22Rv1 (cell line): Measurements from ENCODE around the gene C3orf80.

Source experiments
- ZFX ChIP-seq: fragments of 450-650 bp; IDR thresholded peaks from 2 replicates; pipeline ENCODE4 v1.6.1; 2017; ENCODE audit warnings: antibody characterized with exemption, borderline replicate concordance
- TF ChIP-seq, protein P1 (sequence below): fragments of 450-650 bp; IDR thresholded peaks from 2 replicates; pipeline ENCODE4 v1.5.1; 2017; ENCODE audit warnings: mild to moderate bottlenecking

DNA sequence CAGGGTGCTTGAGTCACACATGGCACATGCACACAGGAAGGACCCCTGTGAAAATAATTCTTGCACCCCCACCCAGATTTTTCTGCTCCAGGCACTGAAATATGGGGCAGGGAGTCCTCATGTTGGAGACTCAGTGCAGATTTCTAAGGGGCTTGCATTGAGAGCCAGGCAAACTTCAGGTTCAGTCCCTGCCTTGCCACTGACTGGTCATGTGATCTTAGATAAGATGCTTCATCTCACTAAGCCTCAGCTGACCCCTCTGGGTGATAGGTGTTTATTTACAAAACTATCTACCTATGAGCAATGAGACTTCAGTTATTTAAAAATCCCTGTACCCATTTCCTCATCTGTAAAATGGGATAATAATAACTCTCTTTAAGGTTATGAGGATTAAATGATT lies 30.1 kb upstream of the C3orf80 start:
- TF ChIP-seq, protein P1, sequence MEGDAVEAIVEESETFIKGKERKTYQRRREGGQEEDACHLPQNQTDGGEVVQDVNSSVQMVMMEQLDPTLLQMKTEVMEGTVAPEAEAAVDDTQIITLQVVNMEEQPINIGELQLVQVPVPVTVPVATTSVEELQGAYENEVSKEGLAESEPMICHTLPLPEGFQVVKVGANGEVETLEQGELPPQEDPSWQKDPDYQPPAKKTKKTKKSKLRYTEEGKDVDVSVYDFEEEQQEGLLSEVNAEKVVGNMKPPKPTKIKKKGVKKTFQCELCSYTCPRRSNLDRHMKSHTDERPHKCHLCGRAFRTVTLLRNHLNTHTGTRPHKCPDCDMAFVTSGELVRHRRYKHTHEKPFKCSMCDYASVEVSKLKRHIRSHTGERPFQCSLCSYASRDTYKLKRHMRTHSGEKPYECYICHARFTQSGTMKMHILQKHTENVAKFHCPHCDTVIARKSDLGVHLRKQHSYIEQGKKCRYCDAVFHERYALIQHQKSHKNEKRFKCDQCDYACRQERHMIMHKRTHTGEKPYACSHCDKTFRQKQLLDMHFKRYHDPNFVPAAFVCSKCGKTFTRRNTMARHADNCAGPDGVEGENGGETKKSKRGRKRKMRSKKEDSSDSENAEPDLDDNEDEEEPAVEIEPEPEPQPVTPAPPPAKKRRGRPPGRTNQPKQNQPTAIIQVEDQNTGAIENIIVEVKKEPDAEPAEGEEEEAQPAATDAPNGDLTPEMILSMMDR: no peak
- TF ChIP-seq ZFX: no peak
